ENCODE results near the gene FBH1. TPM values are rescaled to one million over a fixed set of nuclear protein-coding genes. Genes with fewer than 3 reads are reported as not detected.

FBH1 gene
- total and polyA plus RNA-seq, 10 of the 15 experiments (the other 5 are each of a cell fraction or from before 2014, with no cell fraction given) = 6.1 to 67.6 (median 47.2) TPM

DNA sequence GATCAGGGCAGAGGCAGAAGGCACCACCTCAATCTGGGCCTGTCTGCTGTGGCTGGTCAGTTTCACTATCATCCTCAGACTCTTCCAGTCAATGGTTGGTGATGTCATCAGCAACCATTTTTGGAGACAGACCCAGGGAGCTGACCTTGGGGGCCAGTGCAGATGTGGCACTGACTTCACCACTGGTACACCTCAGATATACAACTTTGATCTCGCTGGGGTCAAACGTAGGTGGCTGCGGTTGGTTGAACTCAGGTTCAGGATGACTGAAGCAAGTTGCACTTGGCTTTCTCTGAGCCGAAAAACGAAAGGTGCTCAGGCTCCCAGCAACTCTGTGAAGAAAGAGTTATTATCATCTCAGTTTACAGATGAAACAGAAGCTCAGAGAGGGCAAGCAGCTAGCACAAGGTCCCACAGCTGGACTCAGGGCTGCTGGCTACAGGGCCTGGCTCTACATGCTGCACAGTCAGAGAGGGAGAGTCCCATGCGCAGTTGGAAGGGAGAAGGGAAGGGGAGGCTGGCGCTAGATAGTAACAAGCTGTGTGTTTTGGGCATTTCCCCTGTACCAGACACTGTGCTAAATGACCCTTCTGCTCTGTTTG, 27.6 kb upstream of the FBH1 start (continued):
- TF ChIP-seq, protein P1, sequence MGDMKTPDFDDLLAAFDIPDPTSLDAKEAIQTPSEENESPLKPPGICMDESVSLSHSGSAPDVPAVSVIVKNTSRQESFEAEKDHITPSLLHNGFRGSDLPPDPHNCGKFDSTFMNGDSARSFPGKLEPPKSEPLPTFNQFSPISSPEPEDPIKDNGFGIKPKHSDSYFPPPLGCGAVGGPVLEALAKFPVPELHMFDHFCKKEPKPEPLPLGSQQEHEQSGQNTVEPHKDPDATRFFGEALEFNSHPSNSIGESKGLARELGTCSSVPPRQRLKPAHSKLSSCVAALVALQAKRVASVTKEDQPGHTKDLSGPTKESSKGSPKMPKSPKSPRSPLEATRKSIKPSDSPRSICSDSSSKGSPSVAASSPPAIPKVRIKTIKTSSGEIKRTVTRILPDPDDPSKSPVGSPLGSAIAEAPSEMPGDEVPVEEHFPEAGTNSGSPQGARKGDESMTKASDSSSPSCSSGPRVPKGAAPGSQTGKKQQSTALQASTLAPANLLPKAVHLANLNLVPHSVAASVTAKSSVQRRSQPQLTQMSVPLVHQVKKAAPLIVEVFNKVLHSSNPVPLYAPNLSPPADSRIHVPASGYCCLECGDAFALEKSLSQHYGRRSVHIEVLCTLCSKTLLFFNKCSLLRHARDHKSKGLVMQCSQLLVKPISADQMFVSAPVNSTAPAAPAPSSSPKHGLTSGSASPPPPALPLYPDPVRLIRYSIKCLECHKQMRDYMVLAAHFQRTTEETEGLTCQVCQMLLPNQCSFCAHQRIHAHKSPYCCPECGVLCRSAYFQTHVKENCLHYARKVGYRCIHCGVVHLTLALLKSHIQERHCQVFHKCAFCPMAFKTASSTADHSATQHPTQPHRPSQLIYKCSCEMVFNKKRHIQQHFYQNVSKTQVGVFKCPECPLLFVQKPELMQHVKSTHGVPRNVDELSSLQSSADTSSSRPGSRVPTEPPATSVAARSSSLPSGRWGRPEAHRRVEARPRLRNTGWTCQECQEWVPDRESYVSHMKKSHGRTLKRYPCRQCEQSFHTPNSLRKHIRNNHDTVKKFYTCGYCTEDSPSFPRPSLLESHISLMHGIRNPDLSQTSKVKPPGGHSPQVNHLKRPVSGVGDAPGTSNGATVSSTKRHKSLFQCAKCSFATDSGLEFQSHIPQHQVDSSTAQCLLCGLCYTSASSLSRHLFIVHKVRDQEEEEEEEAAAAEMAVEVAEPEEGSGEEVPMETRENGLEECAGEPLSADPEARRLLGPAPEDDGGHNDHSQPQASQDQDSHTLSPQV (IDR thresholded peaks at IDR 0.05) = no peak
- TF ChIP-seq, protein P2, sequence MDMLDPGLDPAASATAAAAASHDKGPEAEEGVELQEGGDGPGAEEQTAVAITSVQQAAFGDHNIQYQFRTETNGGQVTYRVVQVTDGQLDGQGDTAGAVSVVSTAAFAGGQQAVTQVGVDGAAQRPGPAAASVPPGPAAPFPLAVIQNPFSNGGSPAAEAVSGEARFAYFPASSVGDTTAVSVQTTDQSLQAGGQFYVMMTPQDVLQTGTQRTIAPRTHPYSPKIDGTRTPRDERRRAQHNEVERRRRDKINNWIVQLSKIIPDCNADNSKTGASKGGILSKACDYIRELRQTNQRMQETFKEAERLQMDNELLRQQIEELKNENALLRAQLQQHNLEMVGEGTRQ (IDR thresholded peaks at IDR 0.05; ENCODE audit: borderline replicate concordance, low read depth, low read length) = no peak
- peak; percentile 71 for TF ChIP-seq SP1 (IDR thresholded peaks at IDR 0.05; ENCODE audit: low read depth, low read length)
- peak; percentile 99 for TF ChIP-seq PAX5 (IDR thresholded peaks at IDR 0.05; ENCODE audit: borderline replicate concordance, low read depth, low read length)
- TF ChIP-seq, protein P3, sequence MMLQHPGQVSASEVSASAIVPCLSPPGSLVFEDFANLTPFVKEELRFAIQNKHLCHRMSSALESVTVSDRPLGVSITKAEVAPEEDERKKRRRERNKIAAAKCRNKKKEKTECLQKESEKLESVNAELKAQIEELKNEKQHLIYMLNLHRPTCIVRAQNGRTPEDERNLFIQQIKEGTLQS (IDR thresholded peaks at IDR 0.05; ENCODE audit: borderline replicate concordance, extremely low read depth, low read depth, low read length) = no peak
- no peak for TF ChIP-seq ZZZ3 (IDR thresholded peaks at IDR 0.05; ENCODE audit: control insufficient read depth, insufficient read length, low read depth)
- TF ChIP-seq RAD51 (IDR thresholded peaks at IDR 0.05) = peak; percentile 34; the same call in 1 of the 2 replicates
- TF ChIP-seq NRF1 (conservative IDR thresholded peaks at IDR 0.05; ENCODE audit: low read depth, low read length) = no peak
- TF ChIP-seq SRF (IDR thresholded peaks at IDR 0.05; ENCODE audit: low read depth in 2 of 2, low read length in 2 of 2) = no peak
- no peak for TF ChIP-seq SREBF1 (IDR thresholded peaks at IDR 0.05; ENCODE audit: low read length)
- no peak for TF ChIP-seq RFX5 (IDR thresholded peaks at IDR 0.05; ENCODE audit: low read depth, low read length)
- no peak for TF ChIP-seq STAT1 (conservative IDR thresholded peaks at IDR 0.05)
- peak; percentile 96 for TF ChIP-seq NBN (IDR thresholded peaks at IDR 0.05)
- TF ChIP-seq, protein P4, sequence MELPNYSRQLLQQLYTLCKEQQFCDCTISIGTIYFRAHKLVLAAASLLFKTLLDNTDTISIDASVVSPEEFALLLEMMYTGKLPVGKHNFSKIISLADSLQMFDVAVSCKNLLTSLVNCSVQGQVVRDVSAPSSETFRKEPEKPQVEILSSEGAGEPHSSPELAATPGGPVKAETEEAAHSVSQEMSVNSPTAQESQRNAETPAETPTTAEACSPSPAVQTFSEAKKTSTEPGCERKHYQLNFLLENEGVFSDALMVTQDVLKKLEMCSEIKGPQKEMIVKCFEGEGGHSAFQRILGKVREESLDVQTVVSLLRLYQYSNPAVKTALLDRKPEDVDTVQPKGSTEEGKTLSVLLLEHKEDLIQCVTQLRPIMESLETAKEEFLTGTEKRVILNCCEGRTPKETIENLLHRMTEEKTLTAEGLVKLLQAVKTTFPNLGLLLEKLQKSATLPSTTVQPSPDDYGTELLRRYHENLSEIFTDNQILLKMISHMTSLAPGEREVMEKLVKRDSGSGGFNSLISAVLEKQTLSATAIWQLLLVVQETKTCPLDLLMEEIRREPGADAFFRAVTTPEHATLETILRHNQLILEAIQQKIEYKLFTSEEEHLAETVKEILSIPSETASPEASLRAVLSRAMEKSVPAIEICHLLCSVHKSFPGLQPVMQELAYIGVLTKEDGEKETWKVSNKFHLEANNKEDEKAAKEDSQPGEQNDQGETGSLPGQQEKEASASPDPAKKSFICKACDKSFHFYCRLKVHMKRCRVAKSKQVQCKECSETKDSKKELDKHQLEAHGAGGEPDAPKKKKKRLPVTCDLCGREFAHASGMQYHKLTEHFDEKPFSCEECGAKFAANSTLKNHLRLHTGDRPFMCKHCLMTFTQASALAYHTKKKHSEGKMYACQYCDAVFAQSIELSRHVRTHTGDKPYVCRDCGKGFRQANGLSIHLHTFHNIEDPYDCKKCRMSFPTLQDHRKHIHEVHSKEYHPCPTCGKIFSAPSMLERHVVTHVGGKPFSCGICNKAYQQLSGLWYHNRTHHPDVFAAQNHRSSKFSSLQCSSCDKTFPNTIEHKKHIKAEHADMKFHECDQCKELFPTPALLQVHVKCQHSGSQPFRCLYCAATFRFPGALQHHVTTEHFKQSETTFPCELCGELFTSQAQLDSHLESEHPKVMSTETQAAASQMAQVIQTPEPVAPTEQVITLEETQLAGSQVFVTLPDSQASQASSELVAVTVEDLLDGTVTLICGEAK (IDR thresholded peaks at IDR 0.05; ENCODE audit: borderline replicate concordance) = no peak
- no peak for TF ChIP-seq WRNIP1 (IDR thresholded peaks at IDR 0.05; ENCODE audit: borderline replicate concordance, low read depth, low read length)
- no peak for TF ChIP-seq SMAD5 (IDR thresholded peaks at IDR 0.05; ENCODE audit: low read depth)
- TF ChIP-seq SMC3 (IDR thresholded peaks at IDR 0.05; ENCODE audit: borderline replicate concordance, low read length) = peak; percentile 7; the same call in 1 of the 2 replicates
- TF ChIP-seq LARP7 (IDR thresholded peaks at IDR 0.05) = no peak
- peak; percentile 87 for TF ChIP-seq DPF2 (IDR thresholded peaks at IDR 0.05)
- TF ChIP-seq YBX1 (IDR thresholded peaks at IDR 0.05) = no peak
- no peak for TF ChIP-seq ZNF384 (IDR thresholded peaks at IDR 0.05; ENCODE audit: borderline replicate concordance, low read depth, low read length)

Data from GM12878 (cell line).